GM18858 (cell line): Measurements from ENCODE around the gene GIPC1.
A peak's percentile ranks its signal among the peaks of the same experiment; 100 is the strongest.
"Not testable (repeated sequence)": the region's sequence is repeated elsewhere in the genome, so short reads cannot be mapped to it uniquely, and the experiment has no call there.

ENCODE experiments used
- ATAC-seq: cut with Tn5 transposase; IDR thresholded peaks from one replicate; pipeline ENCODE4 v1.9.1; 2021; ENCODE audit not compliant: unreplicated experiment

The GIPC1 gene

DNA sequence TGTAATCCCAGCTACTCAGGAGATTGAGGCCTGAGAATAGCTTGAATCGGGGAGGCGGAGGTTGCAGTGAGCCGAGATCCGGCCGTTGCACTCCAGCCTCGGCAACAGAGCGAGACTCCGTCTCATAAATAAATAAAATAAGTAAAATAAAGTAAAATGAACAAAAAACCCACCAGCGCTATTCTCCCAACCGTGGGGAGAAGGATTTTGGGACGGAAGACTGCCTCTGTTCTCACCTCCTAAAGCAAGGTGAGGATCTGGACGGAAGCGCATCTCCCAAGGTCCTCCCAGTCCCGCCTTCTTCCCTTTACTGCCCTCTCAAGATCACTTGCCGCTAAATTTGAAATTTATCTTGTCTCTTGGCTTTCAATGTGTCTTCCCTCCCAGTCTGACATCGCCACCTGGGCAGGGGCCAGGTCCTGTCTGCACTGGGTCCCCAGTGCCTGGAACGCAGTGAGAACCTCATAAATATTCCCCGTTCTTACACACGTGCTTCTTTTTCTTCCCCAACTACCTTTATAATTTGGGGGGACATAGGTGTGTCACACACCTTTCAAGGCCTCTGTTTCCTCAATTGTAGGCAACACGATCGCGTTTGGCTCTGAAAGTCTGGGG, 23.4 kb upstream of the GIPC1 start:
- no peak for ATAC-seq

DNA sequence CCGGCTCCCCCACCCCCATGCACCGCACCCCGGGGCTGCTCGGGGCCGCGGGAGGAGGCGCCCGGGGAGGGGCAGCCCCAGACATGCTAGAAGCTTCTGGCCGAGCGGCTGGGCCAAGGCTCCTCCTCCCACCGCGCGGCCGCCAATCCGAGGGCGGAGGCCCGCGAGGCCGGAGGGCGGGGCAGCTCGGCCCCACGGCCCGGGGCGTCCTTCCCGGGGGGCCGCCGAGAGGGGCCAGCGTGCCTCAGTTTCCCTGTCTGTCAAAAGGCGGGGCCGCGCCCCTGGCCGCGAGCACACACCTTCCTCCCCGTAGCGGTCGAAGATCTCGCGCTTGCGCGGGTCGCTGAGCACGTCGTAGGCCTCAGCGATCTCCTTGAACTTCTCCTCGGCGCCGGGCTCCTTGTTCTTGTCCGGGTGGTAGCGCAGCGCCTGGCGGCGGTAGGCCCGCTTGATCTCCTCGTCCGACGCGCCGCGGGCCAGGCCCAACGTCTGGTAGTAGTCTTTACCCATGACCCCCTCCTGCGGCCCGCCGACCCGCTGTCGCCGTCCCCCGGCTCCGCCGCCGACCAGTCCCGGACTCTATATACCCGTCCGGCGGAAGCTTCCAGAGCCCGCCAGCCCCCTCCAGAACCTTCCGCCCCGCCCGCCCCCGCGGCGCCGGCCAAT, 22.0 kb upstream of the GIPC1 start, which contains the start of gene DNAJB1:
Gene DNAJB1 (minus strand): TSS at position 558 of the 666 bp plus-strand sequence. CDS start 48 bp downstream, at position 510.
- ATAC-seq, result peak; percentile 48

DNA sequence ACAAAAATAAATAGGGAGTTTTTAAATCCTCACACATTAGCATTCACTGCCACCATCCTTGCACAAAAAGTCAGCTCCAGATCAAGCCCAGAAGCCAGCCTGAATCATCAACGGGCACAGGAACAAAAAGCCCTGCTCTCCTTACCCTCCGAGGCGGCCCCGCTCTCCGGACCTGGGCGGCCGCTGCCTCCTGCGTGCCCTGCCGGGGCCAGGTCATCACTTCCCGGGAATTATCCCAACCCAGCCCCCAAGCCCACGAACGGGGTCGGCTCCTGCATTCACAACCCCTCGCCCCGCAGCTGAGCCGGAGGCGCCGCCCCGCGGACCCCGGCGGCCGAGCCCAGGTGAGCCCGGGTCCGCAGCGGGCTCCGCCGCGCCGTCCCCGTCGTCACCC, 21.5 kb upstream of the GIPC1 start:
- ATAC-seq, result no peak

DNA sequence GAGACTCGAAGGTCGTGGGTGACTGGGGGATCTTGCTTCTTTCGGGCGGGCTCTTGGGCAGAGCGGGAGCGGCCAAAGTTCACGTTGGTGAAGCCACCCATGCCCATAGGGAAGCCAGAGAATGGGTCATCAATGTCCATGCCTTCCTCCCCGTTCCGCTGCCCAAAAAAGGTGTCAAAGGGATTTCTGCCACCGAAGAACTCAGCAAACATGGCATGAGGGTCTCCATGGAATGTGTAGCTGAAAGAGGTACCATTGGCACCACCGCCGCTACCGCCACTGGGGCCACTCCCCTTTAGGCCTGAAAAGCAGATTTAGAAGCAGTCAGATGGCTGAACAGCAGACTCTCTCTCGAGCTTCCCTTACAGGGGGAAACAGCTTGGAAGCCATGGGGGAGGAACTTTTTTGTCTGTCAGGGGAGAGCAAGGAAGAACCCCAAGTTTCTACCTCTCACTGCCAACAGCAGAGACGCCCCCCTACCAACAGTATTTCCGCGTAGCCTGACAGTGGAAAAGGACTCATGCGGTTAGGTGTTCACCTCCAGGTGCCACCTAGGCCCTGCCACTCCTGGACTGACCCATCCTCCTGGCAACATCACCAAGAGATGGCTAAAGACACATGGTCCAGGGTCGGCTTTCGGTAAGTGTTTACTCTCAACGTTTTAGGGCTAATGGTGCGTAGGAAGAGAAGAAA, 21.0 kb upstream of the GIPC1 start:
- no peak for ATAC-seq

DNA sequence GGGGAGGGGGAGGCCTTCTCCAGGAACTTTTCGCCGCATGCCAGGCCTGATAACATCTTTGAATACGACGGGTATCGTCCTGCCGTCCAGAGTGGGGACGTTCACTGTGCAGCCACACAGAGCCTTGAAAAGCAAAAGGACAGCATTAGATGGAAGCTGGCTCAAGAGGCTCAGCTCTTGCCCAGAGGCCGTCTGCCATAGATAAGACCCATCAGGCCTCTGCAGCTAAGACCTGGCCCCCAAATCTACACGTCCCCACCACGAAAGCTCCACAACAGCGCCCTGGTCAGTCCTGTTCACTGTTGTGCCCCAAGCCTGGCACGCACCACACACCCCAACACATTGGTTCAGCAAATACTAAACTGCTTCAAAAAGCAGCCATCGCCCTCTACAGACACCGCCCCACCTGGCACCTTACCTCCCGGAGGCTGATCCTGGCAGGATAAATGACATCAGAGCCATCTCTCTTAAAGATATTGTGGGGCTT, 20.2 kb upstream of the GIPC1 start:
- no peak for ATAC-seq

DNA sequence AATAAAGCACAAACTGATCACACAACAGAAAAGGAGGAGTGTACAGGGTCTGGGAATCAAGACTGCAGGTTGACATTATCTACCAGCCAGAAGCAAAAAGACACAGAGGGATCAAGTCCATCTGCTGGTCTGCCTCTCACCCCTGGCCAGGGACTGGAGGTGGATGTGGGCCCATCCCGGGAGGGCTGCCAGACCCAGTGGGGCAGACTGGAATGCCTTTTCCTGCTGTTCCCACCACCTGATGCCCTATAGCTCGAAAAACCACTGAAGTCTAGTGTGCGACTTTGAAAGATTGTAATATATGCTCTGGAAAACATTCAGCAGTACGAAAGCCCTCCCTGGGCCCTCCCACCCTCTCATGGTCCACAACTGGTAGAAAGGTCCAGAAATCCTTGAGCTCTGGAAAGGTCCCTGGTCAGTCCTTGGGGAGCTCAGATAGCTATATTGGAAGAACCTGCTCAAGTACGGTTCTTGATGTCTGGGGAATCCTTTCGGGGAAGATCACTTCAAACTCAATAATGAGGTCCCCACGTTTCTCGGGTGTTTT, 19.6 kb upstream of the GIPC1 start:
- ATAC-seq, result no peak

DNA sequence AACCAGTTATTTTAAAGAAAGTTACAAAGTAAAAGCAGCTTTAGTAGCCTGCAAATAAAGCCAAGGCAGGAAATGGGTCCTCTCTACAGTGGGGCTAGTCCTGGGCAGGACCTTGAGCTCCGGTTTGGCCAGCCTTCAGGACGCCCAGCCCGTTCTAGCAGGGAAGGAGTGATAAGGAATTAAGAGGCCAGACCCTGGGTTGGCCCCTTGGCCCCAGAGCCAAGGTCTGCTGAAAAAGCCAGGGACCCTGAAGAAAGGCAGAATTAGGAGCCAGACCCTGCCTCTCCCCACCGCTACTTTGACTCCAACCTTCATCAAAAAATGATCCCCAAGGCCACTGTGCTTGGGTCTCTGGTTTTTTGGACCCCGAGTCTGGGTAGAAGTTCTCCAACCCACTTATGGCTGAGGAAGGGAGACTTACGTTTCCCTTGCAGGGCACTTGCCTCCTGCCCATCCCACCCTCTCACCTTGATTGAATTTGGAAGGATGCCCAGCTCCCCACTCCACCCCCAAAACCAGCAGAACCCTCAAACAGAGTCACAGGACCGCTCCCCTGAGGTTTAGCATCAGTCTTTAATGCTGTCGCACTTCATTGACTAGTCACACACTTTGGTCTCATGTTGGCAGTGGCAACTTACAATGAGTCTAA, 18.4 kb upstream of the GIPC1 start:
- ATAC-seq, result no peak

DNA sequence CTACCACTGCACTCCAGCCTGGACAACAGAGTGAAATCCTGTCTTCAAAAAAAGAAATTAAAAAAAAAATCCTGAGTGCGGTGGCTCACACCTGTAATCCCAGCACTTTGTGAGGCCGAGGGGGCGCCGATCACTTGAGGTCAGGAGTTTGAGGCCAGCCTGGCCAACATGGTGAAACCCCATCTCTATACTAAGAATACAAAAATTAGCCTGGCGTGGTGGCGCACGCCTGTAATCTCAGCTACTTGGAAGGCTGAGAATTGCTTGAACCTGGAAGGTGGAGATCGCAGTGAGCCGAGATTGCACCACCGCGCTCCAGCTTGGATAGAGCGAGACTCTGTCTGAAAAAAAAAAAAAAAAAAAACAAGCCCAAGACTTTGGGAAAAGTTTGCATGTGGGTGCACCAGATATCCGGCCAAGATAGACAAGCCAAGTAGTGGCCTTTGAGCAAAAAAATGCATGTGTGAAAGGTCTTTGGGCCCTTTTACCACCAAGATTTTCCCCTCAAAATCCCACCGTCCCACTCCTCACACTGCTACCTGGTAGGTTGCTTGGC, 16.6 kb upstream of the GIPC1 start:
- no peak for ATAC-seq

DNA sequence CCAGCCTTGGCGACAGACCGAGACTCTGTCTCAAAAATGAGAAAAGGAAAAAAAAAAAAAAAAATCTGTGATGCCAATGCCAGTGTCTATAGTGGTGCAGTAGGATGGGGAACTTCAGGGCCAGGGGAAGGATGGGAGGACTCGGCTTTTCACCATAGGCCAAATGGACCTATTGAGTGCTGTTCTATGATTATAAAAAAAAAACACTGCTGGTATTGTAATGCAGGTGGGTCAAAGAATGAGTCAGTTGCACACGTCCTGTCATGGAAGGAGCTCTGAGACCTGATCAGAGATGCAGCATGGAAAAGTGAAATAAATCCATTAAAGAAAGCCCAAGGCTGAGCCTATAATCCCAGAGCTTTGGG, 15.3 kb upstream of the GIPC1 start:
- ATAC-seq, result no peak

DNA sequence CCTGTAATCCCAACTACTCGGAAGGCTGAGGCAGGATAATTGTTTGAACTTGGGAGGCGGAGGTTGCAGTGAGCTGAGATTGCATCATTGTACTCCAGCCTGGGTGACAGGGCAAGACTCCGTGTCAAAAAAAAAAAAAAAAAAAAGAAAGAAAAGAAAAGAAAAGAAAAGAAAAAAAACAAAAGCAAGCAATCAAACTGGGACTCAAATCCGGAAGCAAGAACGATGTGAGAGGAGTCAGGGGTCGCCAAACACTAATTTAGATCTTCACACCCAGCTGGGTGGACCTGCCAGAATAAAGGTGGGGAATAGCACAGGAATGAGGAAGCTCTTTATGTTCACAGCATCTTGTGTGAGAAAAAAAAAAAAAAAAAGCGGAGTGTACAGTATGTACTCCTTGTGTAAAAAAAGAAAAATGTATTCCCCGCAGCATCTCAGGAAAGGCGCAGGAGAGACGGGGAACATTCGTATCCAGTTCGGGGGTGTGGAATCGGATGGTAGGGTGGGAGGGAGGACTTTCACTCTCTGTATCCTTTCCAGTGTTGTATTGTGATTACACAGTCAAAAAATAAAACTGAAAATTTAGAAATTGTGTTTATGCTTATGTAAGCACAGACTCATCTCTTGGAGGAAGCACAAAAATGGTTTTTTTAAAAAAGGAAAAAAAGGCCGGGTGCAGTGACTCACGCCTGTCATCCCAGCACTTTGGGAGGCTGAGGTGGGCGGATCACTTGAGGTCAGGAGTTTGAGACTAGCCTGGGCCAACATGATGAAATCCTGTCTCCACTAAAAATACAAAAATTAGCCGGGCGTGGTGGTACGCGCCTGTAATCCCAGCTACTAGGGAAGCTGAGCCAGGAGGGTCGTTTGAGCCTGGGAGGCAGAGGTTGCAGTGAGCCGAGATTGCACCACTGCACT, 14.6 kb upstream of the GIPC1 start:
- no peak for ATAC-seq

DNA sequence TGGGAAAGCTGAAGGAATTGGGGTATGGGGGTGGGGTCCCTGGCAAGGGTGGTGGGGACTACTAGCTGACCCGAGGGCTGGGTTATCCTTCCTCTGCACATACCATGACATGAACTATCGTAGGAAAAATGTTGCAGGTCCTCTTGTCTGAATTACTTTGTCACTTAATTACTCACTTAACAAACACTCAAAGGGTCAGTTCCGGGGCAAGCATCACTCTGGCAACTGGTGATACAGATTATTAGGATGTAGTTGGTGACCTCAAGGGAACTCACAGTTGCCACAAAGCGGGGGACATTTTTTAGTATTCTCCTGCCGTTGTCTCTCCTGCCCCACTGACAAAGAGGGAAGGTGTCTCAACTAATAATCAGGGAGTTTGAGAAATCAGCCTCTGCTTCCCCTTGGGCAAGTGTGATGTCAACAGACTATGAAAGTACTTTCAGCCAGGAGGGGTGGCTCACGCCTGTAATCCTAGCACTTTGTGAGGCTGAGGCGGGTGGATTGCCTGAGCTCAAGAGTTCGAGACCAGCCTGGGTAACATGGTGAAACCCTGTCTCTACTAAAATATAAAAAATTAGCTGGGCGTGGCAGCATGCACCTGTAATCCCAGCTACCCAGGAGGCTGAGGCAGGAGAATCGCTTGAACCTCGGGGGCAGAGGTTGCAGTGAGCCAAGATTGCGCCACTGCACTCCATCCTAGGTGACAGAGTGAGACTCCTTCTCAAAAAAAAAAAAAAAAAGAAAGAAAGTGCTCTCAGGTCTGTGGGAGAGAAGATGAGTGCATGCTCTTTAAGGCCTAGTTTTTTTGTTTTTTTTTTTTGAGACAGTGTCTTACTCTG, 12.0 kb upstream of the GIPC1 start:
- no peak for ATAC-seq

DNA sequence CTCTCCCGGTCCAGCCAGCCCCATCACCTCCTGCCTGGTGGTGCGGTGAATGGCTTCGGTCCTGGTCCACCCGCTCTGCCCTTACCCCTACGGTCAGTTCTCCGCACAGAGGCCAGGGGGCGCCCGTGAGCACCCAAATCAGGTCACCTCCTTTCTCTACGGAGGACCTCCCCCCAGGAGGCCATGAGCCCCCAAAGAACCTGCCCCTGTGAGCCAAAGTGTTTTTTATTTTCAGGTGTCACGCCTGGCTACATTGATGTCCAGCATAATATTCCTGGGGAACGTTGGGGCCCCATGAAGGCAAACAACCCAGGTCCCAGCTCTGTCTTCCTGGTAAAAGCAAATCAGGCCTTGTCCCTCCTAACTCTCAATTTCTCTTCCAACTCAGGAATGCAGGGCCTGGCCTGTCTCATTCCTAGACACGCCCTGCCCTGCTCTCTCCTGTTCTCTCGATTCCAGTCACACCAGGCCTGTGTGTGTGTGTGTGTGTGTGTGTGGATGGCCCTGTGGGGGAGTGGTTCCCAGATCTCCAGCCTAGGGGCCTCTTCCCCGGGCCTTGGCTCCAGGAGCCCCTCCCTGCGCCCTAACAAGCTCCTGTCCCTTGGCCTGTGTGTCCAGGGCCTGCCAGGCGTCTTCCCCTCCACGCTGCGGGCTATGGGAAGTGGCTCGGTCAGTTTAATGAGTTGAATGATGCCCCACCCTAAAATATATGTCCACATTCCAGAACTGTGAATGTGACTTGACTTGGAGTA, 9.7 kb upstream of the GIPC1 start:
- ATAC-seq, result no peak

DNA sequence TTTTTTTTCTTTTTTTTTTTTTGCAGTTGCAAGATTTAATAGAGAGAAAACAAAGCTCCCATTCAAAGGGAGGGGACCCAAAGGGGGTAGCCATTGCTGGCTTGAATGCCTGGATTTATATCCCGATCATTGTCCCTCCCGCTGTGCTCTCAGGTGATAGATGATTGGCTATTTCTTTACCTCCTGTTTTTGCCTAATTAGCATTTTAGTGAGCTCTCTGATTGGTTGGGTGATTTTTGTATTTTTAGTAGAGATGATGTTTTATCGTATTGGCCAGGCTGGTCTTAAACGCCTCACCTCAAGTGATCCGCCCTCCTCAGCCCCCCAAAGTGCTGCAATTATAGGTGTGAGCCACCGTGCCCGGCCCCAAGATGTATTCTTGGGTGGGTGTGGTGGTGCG, 8.6 kb upstream of the GIPC1 start:
- ATAC-seq, result not testable (repeated sequence)

DNA sequence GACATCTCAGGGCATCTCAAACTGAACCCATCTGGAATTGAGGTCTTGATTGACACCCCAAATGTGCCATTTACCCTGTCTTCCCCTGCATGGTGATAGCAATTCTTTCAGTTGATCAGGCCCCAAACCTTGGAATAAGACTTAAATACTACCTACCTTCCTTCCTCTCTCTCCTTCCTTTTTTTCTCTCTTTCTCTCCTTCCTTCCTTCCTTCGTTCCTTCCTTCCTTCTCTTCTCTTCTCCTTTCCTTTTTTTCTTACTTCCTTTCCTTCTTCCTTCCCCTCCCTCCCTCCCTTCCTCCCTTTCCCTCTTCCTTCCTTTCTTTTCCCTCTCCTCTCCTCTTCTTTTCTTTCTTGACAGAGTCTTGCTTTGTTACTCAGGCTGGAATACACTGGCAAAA, 7.4 kb upstream of the GIPC1 start:
- no peak for ATAC-seq

DNA sequence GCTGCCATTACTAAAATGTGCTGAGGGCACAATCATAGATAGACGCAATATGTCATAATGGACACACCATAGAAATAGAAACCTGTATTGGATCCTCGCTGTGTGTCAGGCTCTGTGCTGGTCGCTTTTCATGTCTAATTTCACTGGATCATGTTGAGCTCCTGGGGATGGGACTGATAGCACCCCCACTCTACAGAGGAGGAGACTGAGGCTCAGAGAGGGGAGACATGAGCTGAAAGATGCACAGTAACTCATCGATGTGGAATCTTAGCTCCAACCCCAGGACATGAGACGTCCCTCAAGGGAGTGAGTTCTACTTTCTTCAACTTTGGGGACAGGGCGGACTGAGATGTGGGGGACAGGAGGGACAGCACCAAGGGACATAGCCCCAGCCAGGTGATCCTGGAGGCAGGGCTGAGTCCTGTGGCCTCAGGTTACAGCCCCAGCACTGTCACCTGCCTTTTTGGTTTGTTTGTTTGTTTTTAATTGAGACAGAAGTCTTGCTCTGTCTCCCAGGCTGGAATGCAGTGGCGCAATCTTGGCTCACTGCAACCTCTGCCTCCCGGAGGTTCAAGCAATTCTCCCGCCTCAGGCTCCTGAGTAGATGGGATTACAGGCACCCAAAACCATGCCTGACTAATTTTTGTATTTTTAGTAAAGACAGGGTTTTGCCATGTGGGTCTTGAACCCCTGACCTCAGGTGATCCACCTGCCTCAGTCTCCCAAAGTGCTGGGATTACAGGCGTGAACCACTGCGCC, 6.6 kb upstream of the GIPC1 start:
- ATAC-seq, result no peak

DNA sequence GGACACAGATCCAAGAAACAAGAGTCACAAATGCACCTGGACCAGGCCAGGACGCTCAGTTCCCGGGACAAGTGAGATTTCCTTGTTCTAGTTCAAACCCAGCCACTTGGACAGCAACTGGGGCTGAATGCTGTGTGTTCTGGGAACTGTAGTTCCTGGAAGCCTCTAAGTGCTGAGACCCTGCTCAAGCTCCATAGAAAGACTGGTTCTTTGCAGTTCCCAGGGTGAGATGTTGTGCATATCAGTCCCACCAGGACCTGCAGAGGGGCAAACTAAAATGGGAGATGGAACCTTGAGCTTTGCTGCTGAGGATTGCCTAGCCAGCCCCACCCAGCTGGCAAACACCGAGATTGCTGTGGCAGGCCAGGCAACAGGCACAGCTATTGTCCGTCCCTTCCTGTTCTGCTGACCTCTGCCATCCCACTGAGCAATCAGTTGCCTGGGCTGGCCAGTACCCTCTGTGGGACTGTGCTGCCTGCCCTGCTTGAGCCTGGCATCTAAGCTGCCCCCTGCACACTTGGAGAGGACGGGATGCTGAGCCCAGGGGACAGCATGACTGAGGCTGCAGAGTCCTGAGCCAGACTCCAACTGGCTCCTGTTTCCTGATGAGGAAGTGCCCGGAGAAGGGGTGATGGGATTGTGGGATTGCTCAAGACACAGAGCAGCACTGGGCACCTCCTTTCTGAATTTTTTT, 1.4 kb upstream of the GIPC1 start:
- no peak for ATAC-seq

DNA sequence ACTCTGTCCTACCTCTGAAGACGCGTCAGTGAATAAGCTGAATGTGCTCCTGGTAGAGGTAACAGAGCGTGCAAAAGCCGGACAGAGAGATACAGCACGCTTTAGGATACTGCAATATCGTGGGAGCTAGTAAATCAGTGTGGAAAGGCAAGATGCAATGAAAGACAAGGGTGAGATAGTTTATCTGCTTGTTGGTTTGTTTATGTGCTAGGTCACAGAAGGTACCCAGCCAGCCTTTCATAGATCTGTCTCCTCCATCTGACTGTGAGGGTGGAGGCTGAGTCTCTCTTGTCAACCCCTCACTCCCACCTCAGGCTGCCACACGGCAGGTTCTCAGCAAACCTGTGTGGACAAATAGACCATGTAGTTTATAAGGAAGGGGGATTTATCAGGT, 904 bp upstream of the GIPC1 start:
- no peak for ATAC-seq
